Head of caudate nucleus (tissue), 42 donors: Measurements from ENCODE around the gene CTRL.
A peak's percentile ranks its signal among the peaks of the same experiment; 100 is the strongest.

Experiments used
- DNase-seq, 42 donors: peaks; one replicate each; pipeline versions ENCODE4 v3.0.0 to v3.0.0-alpha.2; 2020 to 2021; ENCODE audit warnings: mixed read lengths in 7 of 42
- intact Hi-C: fragments of 100-400 bp; cut with DNase I; formaldehyde crosslinking; loops from one replicate; pipeline ENCODE4 v1.15.0; 2022

CTRL gene

GRCh38 chr16:67914758-67915495 lies 16.7 kb downstream of the CTRL start:
- DNase-seq, result no peak
- intact Hi-C loops, result no loop called here

- intact Hi-C loops, result no loop called here
- DNase-seq, result peak; percentile 75 to 96 (median 91)
These were observed 21.5 kb downstream of the CTRL start for GRCh38 chr16:67910158-67910557.

DNA sequence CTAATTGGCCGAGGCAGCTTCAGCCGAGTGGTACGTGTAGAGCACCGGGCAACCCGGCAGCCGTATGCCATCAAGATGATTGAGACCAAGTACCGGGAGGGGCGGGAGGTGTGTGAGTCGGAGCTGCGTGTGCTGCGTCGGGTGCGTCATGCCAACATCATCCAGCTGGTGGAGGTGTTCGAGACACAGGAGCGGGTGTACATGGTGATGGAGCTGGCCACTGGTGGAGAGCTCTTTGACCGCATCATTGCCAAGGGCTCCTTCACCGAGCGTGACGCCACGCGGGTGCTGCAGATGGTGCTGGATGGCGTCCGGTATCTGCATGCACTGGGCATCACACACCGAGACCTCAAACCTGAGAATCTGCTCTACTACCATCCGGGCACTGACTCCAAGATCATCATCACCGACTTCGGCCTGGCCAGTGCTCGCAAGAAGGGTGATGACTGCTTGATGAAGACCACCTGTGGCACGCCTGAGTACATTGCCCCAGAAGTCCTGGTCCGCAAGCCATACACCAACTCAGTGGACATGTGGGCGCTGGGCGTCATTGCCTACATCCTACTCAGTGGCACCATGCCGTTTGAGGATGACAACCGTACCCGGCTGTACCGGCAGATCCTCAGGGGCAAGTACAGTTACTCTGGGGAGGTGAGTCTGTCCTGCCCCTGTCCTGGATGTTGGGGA lies 22.5 kb downstream of the CTRL start:
- intact Hi-C loops, result no loop called here
- no peak for DNase-seq

- intact Hi-C loops, result no loop called here
- DNase-seq, result no peak
These were observed 24.1 kb downstream of the CTRL start for GRCh38 chr16:67907397-67908180.

DNA sequence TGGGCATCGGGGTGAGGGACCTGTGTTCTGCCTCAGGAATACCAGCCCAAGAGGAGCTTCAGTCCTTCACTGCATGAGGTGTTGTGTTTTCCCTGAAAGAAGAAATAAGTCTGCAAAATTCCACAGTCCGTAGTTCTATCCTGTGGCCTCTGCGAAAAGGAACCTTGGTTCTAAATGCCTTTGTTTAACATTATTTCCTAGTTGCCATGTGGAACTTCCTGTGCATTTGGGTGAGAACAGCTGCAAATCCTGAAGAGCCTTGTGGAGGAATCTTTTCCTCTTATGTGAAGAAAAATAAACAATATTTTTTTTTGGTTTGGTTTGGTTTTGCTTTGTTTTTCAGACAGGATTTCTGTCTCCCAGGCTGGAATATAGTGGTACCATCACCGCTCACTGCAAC lies 28.8 kb downstream of the CTRL start:
- intact Hi-C loops, result no loop called here
- no peak for DNase-seq

- intact Hi-C loops, result no loop called here
These were observed 29.9 kb downstream of the CTRL start for GRCh38 chr16:67901734-67902133.

GRCh38 chr16:67897231-67897630 lies 34.4 kb downstream of the CTRL start:
- intact Hi-C loops, result no loop called here
- DNase-seq, result peak in 3 of 42 donors; percentile 28 to 66 (median 43)

More at GRCh38 chr16:67901734-67902133, 29.9 kb downstream of the CTRL start:
- no peak for DNase-seq

- DNase-seq, result peak in 1 of 42 donors; percentile 16
- intact Hi-C loops, result no loop called here
These were observed 37.8 kb downstream of the CTRL start for GRCh38 chr16:67893743-67894399.

DNA sequence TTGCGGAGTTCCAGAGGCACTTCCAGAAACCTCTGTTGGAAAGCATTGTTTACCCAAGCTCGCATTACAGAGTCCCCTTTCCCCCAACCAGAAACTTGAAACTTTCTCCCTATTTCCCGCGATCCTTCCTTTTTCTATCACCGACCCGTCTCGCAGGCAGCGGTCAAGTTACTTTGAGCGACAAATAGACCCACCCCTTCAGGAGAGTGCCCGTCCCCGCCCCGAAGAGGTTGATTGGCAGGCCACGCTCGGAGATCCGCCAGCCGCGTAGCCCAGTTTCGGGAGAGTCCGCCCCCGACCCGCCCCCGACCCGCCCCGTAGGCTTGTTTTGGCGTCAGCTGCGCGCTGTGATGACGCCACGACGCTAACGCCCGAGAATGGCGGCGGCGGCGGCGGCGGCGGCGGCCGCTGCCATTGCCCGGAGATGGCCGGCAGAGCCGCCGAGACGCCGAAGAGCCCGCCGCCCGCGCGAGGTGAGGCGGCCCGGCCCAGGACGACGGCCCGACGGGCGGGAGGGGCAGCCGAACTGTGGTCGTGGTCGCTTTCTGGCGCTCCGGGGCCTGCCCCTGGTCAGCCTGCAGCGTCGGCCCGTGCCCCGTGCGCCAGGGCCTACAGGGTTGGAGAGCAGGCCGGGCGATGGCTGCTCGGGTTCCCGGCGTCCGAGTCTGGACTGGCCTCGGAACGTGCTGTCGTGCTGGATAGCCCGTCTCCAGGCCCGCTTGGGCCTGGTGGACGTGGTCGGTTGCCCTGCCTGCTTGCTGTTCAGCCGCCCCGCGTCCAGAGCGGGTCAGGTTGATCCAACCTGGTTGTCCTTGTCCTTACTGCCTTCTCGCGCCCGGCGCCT lies 38.5 kb downstream of the CTRL start, which contains the start of gene PSKH1:
TSS of gene PSKH1 (plus strand) at position 356 of the 844 bp plus-strand sequence. CDS start 15,496 bp downstream, outside the sequence.
- DNase-seq, result peak; percentile 94 to 99 (median 98)
- intact Hi-C loops, result no loop called here

- DNase-seq, result no peak
- intact Hi-C loops, result no loop called here
These were observed 39.3 kb downstream of the CTRL start for GRCh38 chr16:67892375-67892774.

GRCh38 chr16:67888331-67888730 lies 43.3 kb downstream of the CTRL start:
- intact Hi-C loops, result no loop called here
- no peak for DNase-seq

DNA sequence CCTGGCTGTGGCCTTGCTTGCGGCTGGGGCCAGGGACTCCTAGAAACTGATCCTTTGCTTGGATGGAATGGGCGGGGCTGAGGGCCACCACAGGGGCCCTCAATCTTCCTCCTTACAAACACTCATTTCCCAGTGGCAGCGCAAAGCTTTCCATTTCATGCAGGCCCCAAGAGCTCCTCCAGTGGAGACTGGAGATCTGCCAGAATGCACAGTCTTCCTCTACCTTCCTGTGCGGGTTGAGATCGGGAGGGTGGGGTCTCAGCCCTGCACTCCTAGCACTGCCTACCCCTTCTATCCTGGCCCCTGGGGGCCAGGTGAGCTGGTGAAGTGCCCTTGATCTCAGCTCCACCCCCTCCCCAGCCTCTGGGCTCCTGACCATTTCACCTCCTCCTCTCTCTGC lies 45.3 kb downstream of the CTRL start:
- intact Hi-C loops, result no loop called here
- DNase-seq, result no peak

- no peak for DNase-seq
- intact Hi-C loops, result no loop called here
These were observed 45.7 kb downstream of the CTRL start for GRCh38 chr16:67885976-67886375.

DNA sequence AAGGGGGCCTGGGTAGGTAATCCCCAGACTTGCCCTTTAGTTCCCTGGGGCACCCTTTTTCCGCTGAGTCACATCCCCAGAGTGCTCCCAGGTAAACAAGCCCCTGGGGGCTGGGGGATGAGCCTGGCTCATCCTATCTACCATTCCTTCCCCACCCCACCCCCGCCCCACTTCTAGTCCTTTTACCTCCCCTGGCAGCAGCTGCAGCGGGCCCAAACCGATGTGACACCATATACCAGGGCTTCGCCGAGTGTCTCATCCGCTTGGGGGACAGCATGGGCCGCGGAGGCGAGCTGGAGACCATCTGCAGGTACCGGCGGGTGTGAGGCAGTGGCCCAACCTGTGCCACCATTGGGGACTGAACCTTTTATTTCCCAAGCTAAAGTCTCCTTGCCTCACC lies 46.1 kb downstream of the CTRL start:
- intact Hi-C loops, result no loop called here
- DNase-seq, result no peak

DNA sequence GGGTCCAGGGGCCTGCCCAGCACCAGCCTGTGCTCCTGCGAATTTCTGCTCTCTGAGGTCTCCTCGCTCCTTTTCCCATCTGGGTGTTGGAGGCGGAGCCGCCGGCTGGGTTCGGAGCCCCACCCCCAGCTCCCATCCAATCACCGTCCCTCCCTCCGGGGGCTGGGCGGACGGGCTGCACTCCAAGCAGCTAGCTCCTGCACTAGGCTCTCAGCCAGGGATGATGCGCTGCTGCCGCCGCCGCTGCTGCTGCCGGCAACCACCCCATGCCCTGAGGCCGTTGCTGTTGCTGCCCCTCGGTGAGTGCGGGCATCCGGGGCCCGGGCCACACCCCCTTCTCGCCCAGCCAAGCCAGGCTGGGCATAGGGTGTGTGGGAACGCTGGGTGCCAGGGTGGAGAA lies 47.0 kb downstream of the CTRL start, which contains the start of gene NRN1L:
TSS of gene NRN1L (plus strand) at position 202 of the 400 bp plus-strand sequence. CDS start at position 221, 19 bp downstream.
- peak; percentile 89 to 98 (median 96) for DNase-seq
- intact Hi-C loops, result no loop called here

GRCh38 chr16:67883872-67884261 lies 47.8 kb downstream of the CTRL start:
- intact Hi-C loops, result loop anchor here (2.0 kb wide), 2 partner anchors 37 to 45 kb away; partner anchors contain the start of genes CENPT and NUTF2
- DNase-seq, result peak in 41 of 42 donors; percentile 31 to 85 (median 69)

- no peak for DNase-seq
- intact Hi-C loops, result loop anchor here (2.0 kb wide), 2 partner anchors 37 to 45 kb away; partner anchors contain the start of genes CENPT and NUTF2
These were observed 48.4 kb downstream of the CTRL start for GRCh38 chr16:67883146-67883871.
